ENCODE measurements around the gene USP7. TPM values are rescaled to one million over a fixed set of nuclear protein-coding genes. Genes with fewer than 3 reads are reported as not detected.

USP7 gene
- total RNA-seq, 1 donor from 2014 or later, result 165 TPM

- intact Hi-C loops (cut with micrococcal nuclease), result no loop called here
Measured at GRCh38 chr16:8955828-8956227, 7.9 kb downstream of the USP7 start.

DNA sequence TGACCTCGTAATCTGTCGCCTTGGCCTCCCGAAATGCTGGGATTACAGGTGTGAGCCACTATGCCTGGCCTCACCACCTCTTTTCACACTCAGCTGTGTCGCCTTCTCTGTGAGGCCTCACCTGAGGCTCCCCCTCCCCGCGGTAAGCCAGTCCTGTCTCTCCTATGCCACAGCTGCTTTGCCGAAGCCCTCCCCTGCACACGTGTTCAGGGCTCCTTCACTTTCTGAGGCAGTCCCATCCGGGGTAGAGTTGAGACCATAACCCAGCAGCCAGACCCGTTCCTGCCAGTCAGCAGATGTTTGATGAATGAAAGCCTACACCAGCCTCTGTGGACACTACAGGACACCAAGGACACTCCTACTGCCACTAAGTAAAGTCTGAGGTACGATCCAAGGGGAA, 10.6 kb downstream of the USP7 start:
- intact Hi-C loops (cut with micrococcal nuclease), result no loop called here

DNA sequence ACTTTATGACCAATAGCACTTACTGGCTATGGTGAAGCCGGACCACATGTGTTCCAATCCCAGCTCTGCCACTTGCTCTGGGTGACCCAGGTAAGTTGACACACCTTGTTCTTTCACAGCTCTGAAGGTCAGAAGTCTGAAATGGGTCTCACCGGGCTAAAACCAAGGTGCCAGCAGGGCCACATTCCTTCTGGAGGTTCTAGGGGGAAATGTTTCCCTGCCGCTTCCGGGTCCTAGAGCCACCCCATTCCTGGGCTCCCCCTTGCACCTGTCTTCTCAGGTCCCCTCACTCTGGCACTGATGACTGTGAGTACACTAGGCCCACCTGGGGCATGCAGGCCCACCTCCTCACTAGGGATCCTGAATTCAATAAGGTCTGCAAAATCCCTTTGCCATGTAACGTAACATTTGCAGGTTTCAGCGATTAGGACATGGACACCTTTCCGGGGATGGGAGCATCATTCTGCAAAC, 11.4 kb downstream of the USP7 start:
- intact Hi-C loops (cut with micrococcal nuclease), result no loop called here

- intact Hi-C loops (cut with micrococcal nuclease), result no loop called here
Measured at GRCh38 chr16:8951447-8952280, 12.0 kb downstream of the USP7 start.

GRCh38 chr16:8950580-8951077, 13.1 kb downstream of the USP7 start:
- intact Hi-C loops (cut with micrococcal nuclease), result no loop called here

- intact Hi-C loops (cut with micrococcal nuclease), result no loop called here
Measured at GRCh38 chr16:8949536-8950418, 13.9 kb downstream of the USP7 start.

DNA sequence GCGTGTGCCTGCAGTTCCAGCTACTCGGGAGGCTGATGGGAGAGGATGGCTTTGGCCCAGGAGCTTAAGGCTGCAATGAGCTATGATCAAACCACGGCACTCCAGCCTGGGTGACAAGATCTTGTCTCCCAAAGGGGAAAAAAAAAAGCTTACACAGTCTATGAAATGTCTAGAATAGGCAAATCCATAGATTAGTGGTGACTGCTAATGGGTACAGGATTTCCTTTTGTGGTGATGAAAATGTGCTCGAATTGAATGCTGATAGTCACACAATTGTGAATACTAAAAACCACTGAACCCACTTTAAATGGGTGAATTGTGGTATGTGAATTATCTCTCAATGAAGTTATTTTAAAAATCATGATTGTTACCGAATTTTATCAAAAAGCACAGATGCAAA, 14.9 kb downstream of the USP7 start:
- intact Hi-C loops (cut with micrococcal nuclease), result no loop called here

GRCh38 chr16:8948069-8948593, 15.6 kb downstream of the USP7 start:
- intact Hi-C loops (cut with micrococcal nuclease), result no loop called here

- intact Hi-C loops (cut with micrococcal nuclease), result no loop called here
Measured at GRCh38 chr16:8946544-8946943, 17.2 kb downstream of the USP7 start.

GRCh38 chr16:8945626-8946296, 17.9 kb downstream of the USP7 start:
- intact Hi-C loops (cut with micrococcal nuclease), result no loop called here

- intact Hi-C loops (cut with micrococcal nuclease), result no loop called here
Measured at GRCh38 chr16:8943966-8944759, 19.5 kb downstream of the USP7 start.

DNA sequence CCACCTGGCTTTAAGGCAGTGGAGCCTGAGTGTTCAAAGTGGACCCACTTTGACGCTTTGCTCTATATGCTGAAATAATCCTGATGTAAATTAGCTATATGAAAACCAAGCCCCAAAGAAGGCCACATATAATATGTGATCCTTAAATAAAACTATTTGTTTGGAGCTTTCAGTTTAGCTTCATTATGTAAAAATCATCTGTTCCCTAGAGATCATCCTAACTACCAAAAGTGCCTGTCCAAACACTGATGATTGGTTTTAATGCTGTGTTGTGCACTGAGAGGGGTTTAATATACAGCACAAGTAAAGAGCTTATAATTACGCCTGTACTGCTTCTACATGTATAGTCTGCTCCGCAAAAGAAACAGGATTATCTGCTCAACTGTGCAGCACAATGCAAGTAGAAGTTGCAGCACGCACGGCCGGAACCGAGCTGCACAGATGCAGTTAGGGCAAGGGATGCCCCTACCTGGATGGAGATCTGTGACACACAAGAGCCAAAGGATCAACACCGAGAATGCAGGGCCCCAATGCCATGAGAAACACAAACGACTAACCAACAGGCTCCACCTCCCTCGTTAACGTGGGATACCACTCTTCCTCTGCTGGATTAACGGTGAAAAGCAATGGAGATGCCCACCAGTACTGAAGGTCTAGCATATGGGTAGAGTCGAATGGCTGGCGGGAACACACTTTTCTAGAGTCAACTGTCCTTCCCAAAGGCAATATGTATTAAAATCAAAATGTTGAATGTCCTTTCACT, 20.5 kb downstream of the USP7 start:
- intact Hi-C loops (cut with micrococcal nuclease), result no loop called here

DNA sequence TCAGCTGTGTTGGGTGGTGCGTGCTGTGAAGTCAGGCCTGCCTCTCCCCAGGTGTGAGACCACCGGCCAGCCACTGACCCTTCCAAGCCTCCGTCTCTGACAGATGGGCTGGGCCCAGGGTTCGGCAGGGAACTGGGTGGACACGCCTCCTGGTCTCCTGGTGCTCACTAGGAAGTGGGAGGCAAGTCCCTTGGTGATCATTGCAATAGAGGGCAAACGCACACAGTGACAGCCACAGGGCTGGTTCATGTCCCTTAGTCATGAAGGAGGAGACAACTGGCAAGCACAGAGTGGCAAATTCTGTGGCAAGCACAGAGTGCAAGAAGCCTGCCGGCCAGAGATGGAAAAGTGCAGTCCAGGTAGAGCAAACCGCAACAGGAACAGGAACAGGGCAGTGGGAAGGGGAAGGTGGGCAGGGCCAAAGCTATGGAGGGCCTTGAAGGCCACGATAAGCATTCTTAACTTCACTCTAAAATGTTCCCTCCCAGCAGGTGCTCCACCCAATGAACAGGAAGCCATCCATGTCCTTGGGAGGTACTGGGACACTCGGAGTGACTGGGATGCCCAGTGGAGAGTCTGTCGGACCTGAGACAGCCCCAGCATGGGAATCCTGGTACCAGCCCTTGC, 21.9 kb downstream of the USP7 start:
- intact Hi-C loops (cut with micrococcal nuclease), result no loop called here

DNA sequence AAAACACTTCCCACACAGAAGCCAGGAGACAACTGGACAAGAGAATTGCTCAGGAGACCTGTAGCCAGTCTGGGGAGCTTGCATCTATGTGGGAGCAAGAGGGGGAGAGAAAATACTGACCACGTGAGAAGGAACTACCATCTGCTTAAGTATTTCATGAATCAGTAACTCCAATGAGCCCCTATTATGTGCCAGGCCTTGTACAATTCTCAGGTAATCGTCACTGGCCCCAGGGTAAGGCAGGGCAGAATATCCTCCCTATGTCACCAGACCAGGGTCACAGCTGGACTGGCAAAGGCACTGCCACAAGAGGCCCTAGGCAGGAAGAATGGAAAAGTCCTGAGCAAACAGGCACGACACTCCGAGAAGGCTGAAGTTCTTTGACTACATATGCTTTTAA, 25.9 kb downstream of the USP7 start:
- intact Hi-C loops (cut with micrococcal nuclease), result no loop called here

DNA sequence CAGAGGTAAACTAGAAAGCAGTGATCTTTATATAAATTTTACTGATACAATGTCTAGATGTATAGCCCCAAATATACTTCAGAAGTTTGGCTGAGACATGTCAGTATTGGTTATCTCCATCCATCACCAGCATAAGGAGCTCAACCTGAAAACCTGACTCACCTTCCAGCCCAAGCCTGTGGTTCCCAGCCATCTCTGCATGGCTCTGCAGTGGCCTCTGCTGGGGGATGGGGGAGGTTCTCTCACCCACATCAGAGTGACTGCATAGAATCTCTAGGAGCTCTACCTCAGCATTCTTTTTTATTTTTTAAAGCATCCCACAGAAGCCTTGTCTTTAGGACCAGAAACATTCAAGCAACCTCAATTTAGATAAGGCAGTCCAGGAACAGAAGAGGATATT, 27.3 kb downstream of the USP7 start:
- intact Hi-C loops (cut with micrococcal nuclease), result loop anchor here (1.0 kb wide), 2 partner anchors 17 to 31 kb away; no protein-coding TSS in a partner anchor

GRCh38 chr16:8935989-8936388, 27.7 kb downstream of the USP7 start:
- intact Hi-C loops (cut with micrococcal nuclease), result loop anchor here (1.0 kb wide), 2 partner anchors 17 to 31 kb away; no protein-coding TSS in a partner anchor

- intact Hi-C loops (cut with micrococcal nuclease), result no loop called here
Measured at GRCh38 chr16:8934601-8935000, 29.1 kb downstream of the USP7 start.

DNA sequence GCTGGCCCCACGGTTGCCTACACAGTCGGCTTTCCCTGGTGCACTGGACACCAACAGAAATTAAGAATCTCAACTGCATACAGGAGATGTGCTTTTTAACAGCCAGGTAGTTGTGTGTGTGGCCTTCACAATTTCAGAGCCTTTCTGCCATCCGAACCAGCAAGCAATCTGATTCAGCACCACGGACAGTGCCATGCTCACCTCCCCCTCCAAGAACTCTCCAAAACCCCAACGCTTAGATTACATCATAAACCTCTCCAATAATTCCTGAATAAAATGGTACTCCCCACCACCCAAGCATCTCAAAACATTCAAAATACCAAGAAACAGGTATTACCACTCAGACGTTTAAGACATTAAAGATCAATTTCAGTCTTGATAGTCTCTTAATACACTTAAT, 31.8 kb downstream of the USP7 start:
- intact Hi-C loops (cut with micrococcal nuclease), result no loop called here

- intact Hi-C loops (cut with micrococcal nuclease), result no loop called here
Measured at GRCh38 chr16:8929086-8929748, 34.5 kb downstream of the USP7 start.

Data from T-helper 2 cell treated with Interferon-gamma antibody and Interleukin-4, amounts not matched to agents 100 ng/mL and 5 ng/mL, for 36 hours (primary cell).